Astrocyte (in vitro differentiated cells and primary cell): ENCODE data around the gene FUT7. TPM values are rescaled to one million over a fixed set of nuclear protein-coding genes. Genes with fewer than 3 reads are reported as not detected.

ENCODE experiments used
- DNase-seq: peaks from one replicate; pipeline ENCODE4 v3.0.0-alpha.2; 2010; ENCODE audit warnings: low read depth
- FAIRE-seq: peaks from 2 replicates; lab custom pipeline; 2011; peaks lifted over from hg19 to GRCh38; lab: Jason Lieb, UNC
- H2AFZ ChIP-seq: 2 replicates; pipeline ENCODE4 v1.6.0; 2012; ENCODE audit warnings: low read depth, low read length, inconsistent platforms
- H3K27ac ChIP-seq: 2 replicates; pipeline ENCODE4 v1.5.1; 2011; ENCODE audit warnings: low read depth, low read length, inconsistent platforms
- H3K27me3 ChIP-seq: 2 replicates; pipeline ENCODE4 v1.6.0; 2011; ENCODE audit warnings: low read length, inconsistent platforms; ENCODE audit not compliant: insufficient read depth
- H3K36me3 ChIP-seq: 2 replicates; pipeline ENCODE4 v1.5.1; 2011; ENCODE audit warnings: low read length, inconsistent platforms; ENCODE audit not compliant: insufficient read depth
- H3K4me1 ChIP-seq: 2 replicates; pipeline ENCODE4 v1.5.1; 2011; ENCODE audit warnings: low read length, inconsistent platforms; ENCODE audit not compliant: insufficient read depth
- H3K4me2 ChIP-seq: 2 replicates; pipeline ENCODE4 v1.6.0; 2012; ENCODE audit warnings: low read length, inconsistent platforms
- H3K4me3 ChIP-seq: 2 replicates; pipeline ENCODE4 v1.5.1; 2011; ENCODE audit warnings: low read depth, mild to moderate bottlenecking, low read length, inconsistent platforms; ENCODE audit not compliant: insufficient read depth
- H3K79me2 ChIP-seq: 2 replicates; pipeline ENCODE4 v1.6.0; 2012; ENCODE audit warnings: mild to moderate bottlenecking, low read length, inconsistent platforms; ENCODE audit not compliant: insufficient read depth
- H3K9ac ChIP-seq: 2 replicates; pipeline ENCODE4 v1.6.0; 2012; ENCODE audit warnings: mild to moderate bottlenecking, low read length, inconsistent platforms
- H3K9me3 ChIP-seq: 2 replicates; pipeline ENCODE4 v1.5.1; 2012; ENCODE audit warnings: low read depth, mild to moderate bottlenecking, low read length, inconsistent platforms; ENCODE audit not compliant: insufficient read depth
- H4K20me1 ChIP-seq: 2 replicates; pipeline ENCODE4 v1.6.0; 2012; ENCODE audit warnings: low read length, inconsistent platforms; ENCODE audit not compliant: insufficient read depth
- H3K27ac Mint-ChIP-seq: one replicate; pipeline ENCODE4 v1.8.0; 2021; ENCODE audit warnings: mild to moderate bottlenecking, mixed read lengths; ENCODE audit not compliant: unreplicated experiment
- H3K27me3 Mint-ChIP-seq: one replicate; pipeline ENCODE4 v1.8.0; 2021; ENCODE audit warnings: low read depth, mixed read lengths; ENCODE audit not compliant: unreplicated experiment
- H3K36me3 Mint-ChIP-seq: one replicate; pipeline ENCODE4 v1.8.0; 2021; ENCODE audit warnings: low read depth, mixed read lengths; ENCODE audit not compliant: unreplicated experiment
- H3K4me1 Mint-ChIP-seq: one replicate; pipeline ENCODE4 v1.8.0; 2021; ENCODE audit warnings: low read depth, mixed read lengths; ENCODE audit not compliant: unreplicated experiment
- H3K4me3 Mint-ChIP-seq: one replicate; pipeline ENCODE4 v1.8.0; 2021; ENCODE audit warnings: mild to moderate bottlenecking, moderate library complexity, mixed read lengths; ENCODE audit not compliant: unreplicated experiment
- H3K9me3 Mint-ChIP-seq: one replicate; pipeline ENCODE4 v1.8.0; 2021; ENCODE audit warnings: mild to moderate bottlenecking, mixed read lengths; ENCODE audit not compliant: unreplicated experiment
- EZH2 ChIP-seq: IDR thresholded peaks from 2 replicates; pipeline ENCODE4 v1.6.1; 2012; ENCODE audit warnings: mild to moderate bottlenecking, low read length, inconsistent platforms; ENCODE audit not compliant: insufficient read depth
- total RNA-seq: library from RNA; stranded (reverse); gene quantifications from 2 replicates; pipeline ENCODE4 v1.2.1, GENCODE V29; 2021
- TF ChIP-seq, protein P1 (sequence below): IDR thresholded peaks from 2 replicates; pipeline ENCODE4 v1.5.1; 2011; ENCODE audit warnings: low read depth, mild to moderate bottlenecking, inconsistent platforms, low read length, moderate library complexity; ENCODE audit not compliant: insufficient read depth

Gene FUT7
- total RNA-seq, 1 donor from 2014 or later, result not detected

DNA sequence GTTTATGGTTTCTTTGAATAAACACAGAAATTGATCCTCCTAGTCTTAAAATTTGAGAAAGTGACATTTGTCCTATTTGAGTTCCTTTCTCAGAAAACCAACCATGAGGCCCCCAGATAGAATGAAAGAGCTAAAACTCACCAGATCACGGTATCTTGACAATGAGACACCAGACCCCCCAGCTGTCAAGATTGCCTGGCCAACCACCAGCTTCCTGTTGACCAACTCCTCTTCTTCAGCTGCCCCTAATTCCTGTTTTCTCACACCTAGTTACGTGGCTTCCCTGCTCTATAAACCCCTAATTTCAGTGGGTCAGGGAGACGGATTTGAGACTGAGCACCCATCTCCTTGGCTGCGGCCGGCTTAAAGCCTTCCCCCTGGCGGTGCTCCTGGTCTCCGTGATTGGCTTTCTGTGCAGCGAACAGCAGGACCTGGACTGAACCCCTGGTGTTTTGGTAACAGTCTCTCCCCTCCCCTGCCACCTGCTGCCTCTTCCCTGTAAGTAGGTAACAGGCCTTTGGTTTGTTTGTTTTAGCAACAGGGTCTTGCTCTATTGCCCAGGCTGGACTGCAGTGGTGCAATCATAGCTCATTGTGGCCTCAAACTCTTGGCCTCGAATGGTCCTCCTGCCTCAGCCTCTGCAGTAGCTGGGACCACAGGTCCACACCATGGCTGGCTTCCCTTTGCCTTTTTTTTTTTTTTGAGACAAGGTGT is 26.8 kb upstream of the FUT7 start:
- Histone ChIP-seq H3K4me1 (peaks cover 5% of the 10 kb centered on the region), H4K20me1 (no peaks in the 10 kb centered on the region), H3K9ac (no peak overlapping the region), H3K27ac (no peak overlapping the region), H3K4me2 (no peak overlapping the region), H3K36me3 (no peaks in the 10 kb centered on the region), H2AFZ (no peak overlapping the region), H3K9me3 (no peaks in the 10 kb centered on the region), H3K27me3 (peaks cover 3% of the 10 kb centered on the region), H3K79me2 (no peaks in the 10 kb centered on the region), H3K4me3 (no peak overlapping the region)
- no peak for DNase-seq
- Mint-ChIP-seq H3K27ac (no peak overlapping the region), H3K4me3 (no peak overlapping the region), H3K36me3 (no peaks in the 10 kb centered on the region), H3K27me3 (peaks cover 35% of the 10 kb centered on the region), H3K4me1 (no peaks in the 10 kb centered on the region), H3K9me3 (no peaks in the 10 kb centered on the region)
- no peak for TF ChIP-seq EZH2
- TF ChIP-seq, protein P1, sequence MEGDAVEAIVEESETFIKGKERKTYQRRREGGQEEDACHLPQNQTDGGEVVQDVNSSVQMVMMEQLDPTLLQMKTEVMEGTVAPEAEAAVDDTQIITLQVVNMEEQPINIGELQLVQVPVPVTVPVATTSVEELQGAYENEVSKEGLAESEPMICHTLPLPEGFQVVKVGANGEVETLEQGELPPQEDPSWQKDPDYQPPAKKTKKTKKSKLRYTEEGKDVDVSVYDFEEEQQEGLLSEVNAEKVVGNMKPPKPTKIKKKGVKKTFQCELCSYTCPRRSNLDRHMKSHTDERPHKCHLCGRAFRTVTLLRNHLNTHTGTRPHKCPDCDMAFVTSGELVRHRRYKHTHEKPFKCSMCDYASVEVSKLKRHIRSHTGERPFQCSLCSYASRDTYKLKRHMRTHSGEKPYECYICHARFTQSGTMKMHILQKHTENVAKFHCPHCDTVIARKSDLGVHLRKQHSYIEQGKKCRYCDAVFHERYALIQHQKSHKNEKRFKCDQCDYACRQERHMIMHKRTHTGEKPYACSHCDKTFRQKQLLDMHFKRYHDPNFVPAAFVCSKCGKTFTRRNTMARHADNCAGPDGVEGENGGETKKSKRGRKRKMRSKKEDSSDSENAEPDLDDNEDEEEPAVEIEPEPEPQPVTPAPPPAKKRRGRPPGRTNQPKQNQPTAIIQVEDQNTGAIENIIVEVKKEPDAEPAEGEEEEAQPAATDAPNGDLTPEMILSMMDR, result no peak
- FAIRE-seq, result no peak

DNA sequence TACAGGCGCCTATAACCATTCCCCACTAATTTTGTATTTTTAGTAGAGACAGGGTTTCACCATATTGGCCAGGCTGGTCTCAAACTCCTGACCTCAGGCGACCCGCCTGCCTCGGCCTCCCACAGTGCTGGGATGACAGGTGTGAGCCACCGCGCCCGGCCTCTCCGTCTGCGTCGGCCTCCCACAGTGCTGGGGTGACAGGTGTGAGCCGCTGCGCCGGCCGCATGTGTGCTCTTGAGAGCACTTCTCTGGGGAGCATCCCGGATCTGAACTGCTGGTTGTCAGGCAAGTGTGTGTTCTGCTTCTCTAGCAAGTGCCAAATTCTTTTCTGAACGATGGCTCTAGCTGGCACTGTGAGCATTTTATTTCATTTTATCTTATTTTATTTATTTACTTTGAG is 25.7 kb upstream of the FUT7 start:
- Mint-ChIP-seq H3K27me3 (peaks cover 39% of the 10 kb centered on the region), H3K4me3 (no peak overlapping the region), H3K36me3 (no peaks in the 10 kb centered on the region), H3K9me3 (no peaks in the 10 kb centered on the region), H3K4me1 (no peaks in the 10 kb centered on the region), H3K27ac (no peak overlapping the region)
- Histone ChIP-seq H3K4me1 (peaks cover 5% of the 10 kb centered on the region), H3K4me3 (no peak overlapping the region), H3K9me3 (no peaks in the 10 kb centered on the region), H3K27me3 (peaks cover 12% of the 10 kb centered on the region), H3K36me3 (no peaks in the 10 kb centered on the region), H3K9ac (no peak overlapping the region), H3K79me2 (no peaks in the 10 kb centered on the region), H3K4me2 (no peak overlapping the region), H4K20me1 (no peaks in the 10 kb centered on the region), H3K27ac (no peak overlapping the region), H2AFZ (no peak overlapping the region)
- no peak for DNase-seq
- TF ChIP-seq, protein P1, result no peak
- no peak for TF ChIP-seq EZH2
- FAIRE-seq, result no peak

DNA sequence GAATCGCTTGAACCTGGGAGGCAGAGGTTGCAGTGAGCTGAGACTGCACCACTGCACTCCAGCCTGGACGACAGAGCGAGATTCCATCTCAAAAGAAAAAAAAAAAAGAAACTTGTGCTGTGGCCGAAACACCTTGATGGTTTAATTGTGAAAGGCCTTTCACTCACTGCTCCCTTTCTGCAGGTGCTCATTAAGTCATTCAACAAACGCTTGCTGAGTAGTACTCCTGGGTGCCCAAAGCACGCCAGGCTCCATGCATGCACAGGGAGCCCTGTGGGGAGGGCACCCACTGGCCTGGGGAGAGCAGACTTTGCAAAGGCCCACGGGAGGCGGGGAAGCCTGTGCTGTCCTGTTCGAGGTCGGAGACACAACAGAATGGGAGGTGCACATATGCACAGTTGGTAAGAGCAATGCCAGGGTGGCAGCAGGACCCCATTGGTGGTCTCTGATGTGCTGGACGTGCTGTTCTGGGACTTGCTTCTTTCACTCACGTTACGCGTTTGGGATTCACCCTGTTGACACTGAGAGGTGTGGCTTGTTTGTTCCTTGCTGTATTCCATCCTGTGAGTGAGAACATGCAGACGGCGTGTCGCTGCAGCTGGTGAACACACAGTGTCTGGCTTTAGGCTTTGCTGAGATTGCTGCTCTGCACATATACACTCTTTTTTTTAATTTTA is 25.0 kb upstream of the FUT7 start:
- H3K4me3 ChIP-seq, result no peak overlapping the region
- no peaks in the 10 kb centered on the region for H3K36me3 ChIP-seq
- no peak for TF ChIP-seq EZH2
- TF ChIP-seq, protein P1, result no peak
- Mint-ChIP-seq H3K9me3 (no peaks in the 10 kb centered on the region), H3K27me3 (peaks cover 40% of the 10 kb centered on the region), H3K27ac (no peak overlapping the region), H3K36me3 (no peaks in the 10 kb centered on the region), H3K4me3 (no peak overlapping the region), H3K4me1 (no peaks in the 10 kb centered on the region)
- FAIRE-seq (no peak), DNase-seq (no peak)
- no peaks in the 10 kb centered on the region for H3K79me2 ChIP-seq
- peaks cover 5% of the 10 kb centered on the region for H3K4me1 ChIP-seq
- no peak overlapping the region for H3K9ac ChIP-seq
- H3K27ac ChIP-seq, result no peak overlapping the region
- H2AFZ ChIP-seq, result no peak overlapping the region
- no peaks in the 10 kb centered on the region for H3K9me3 ChIP-seq
- H3K4me2 ChIP-seq, result no peak overlapping the region
- H4K20me1 ChIP-seq, result no peaks in the 10 kb centered on the region
- H3K27me3 ChIP-seq, result peaks cover 14% of the 10 kb centered on the region
